HepG2 (cell line): ENCODE results near the gene EFCAB8. TPM values are rescaled to one million over a fixed set of nuclear protein-coding genes. Genes with fewer than 3 reads are reported as not detected.

Source experiments
- CENPT ChIP-seq: sonication (generic); formaldehyde crosslinking; IDR thresholded peaks from 2 replicates; pipeline ENCODE4 v1.8.0; 2022; ENCODE audit warnings: low read depth, mild to moderate bottlenecking, moderate library complexity, missing genetic modification reagents
- CREB1 ChIP-seq, 2 experiments: fragments of 450-650 bp in 1 of 2; IDR thresholded peaks; 2 replicates each; pipeline ENCODE4 v1.6.1; 2016 to 2017; ENCODE audit warnings: control low read depth in 1 of 2, mild to moderate bottlenecking in 1 of 2, missing compliant biosample characterization in 1 of 2, missing genetic modification characterization in 1 of 2
- EP300 ChIP-seq, 3 experiments: sonication (generic) in 1 of 3; formaldehyde crosslinking in 1 of 3; IDR thresholded peaks; 2 replicates each; pipeline versions ENCODE4 v1.5.1 to v1.6.1; 2011 to 2020; ENCODE audit warnings: low read depth in 2 of 3, low read length in 2 of 3, borderline replicate concordance in 1 of 3, improper control_type of control experiment in 1 of 3, mild to moderate bottlenecking in 1 of 3, missing genetic modification reagents in 1 of 3, moderate library complexity in 1 of 3
- HDAC2 ChIP-seq: sonication (generic); formaldehyde crosslinking; IDR thresholded peaks from 2 replicates; pipeline ENCODE4 v1.4.0; 2020; ENCODE audit warnings: missing genetic modification reagents
- NFE2L2 ChIP-seq: fragments of 150-350 bp; IDR thresholded peaks from 2 replicates; pipeline ENCODE4 v1.6.1; 2014; ENCODE audit warnings: low read length
- NFIB ChIP-seq: sonication (generic); formaldehyde crosslinking; IDR thresholded peaks from 2 replicates; pipeline ENCODE4 v1.9.0; 2021; ENCODE audit warnings: missing genetic modification reagents, mild to moderate bottlenecking, borderline replicate concordance
- NFIC ChIP-seq: IDR thresholded peaks from 2 replicates; pipeline ENCODE4 v1.6.1; 2012; ENCODE audit warnings: mild to moderate bottlenecking, low read length, inconsistent platforms
- PHF5A ChIP-seq: IDR thresholded peaks from one replicate; pipeline ENCODE4 v1.6.1; 2018; ENCODE audit warnings: low read depth, missing genetic modification reagents; ENCODE audit not compliant: unreplicated experiment
- RFX5 ChIP-seq: IDR thresholded peaks from 2 replicates; pipeline ENCODE4 v1.6.1; 2011; ENCODE audit warnings: low read depth, low read length, improper control_type of control experiment
- SIX1 ChIP-seq: sonication (generic); formaldehyde crosslinking; IDR thresholded peaks from 2 replicates; pipeline ENCODE4 v1.4.0; 2020; ENCODE audit warnings: missing genetic modification reagents, borderline replicate concordance
- ZFP91 ChIP-seq: sonication (generic); formaldehyde crosslinking; IDR thresholded peaks from 2 replicates; pipeline ENCODE4 v1.9.0; 2022; ENCODE audit warnings: missing genetic modification reagents, mild to moderate bottlenecking, borderline replicate concordance
- ZNF329 ChIP-seq: sonication (generic); formaldehyde crosslinking; IDR thresholded peaks from 2 replicates; pipeline ENCODE4 v1.9.0; 2021; ENCODE audit warnings: low read depth, mild to moderate bottlenecking, missing genetic modification reagents
- ZNF44 ChIP-seq: sonication (generic); formaldehyde crosslinking; IDR thresholded peaks from 2 replicates; pipeline ENCODE4 v1.5.1; 2020; ENCODE audit warnings: mild to moderate bottlenecking, missing genetic modification reagents
- ZNF577 ChIP-seq: sonication (generic); formaldehyde crosslinking; IDR thresholded peaks from 2 replicates; pipeline ENCODE4 v1.4.0; 2020; ENCODE audit warnings: mild to moderate bottlenecking, low read depth, missing genetic modification reagents, borderline replicate concordance
- polyA plus RNA-seq, 8 experiments: library from polyadenylated mRNA; depleted of rRNA in 3 of 8; stranded (reverse) in 7 of 8; unstranded in 1 of 8; fragments of >200 nt; fragmentation: Illumina TruSeq in 4 of 8; extraction: Trizol in 4 of 8; gene quantifications; 2 replicates each; pipeline versions ENCODE4 v1.2.1 to v1.2.3, GENCODE V29; 2011 to 2016; ENCODE audit warnings: low read depth in 4 of 8, missing spikeins in 1 of 8, mixed read lengths in 1 of 8; ENCODE audit not compliant: insufficient read depth in 1 of 8
- total RNA-seq, 5 experiments: library from RNA; depleted of rRNA; stranded (reverse); fragments of >200 nt; fragmentation: Illumina TruSeq; extraction: Trizol; gene quantifications; 2 replicates each; pipeline ENCODE4 v1.2.3, GENCODE V29; 2016; ENCODE audit warnings: low read depth in 1 of 5
- TF ChIP-seq, protein P1 (sequence below): sonication (generic); formaldehyde crosslinking; IDR thresholded peaks from 2 replicates; pipeline ENCODE4 v1.4.0; 2020; ENCODE audit warnings: mild to moderate bottlenecking, missing genetic modification reagents, borderline replicate concordance
- TF ChIP-seq, protein P2 (sequence below): sonication (generic); formaldehyde crosslinking; IDR thresholded peaks from 2 replicates; pipeline ENCODE4 v1.5.0; 2020; ENCODE audit warnings: mild to moderate bottlenecking, missing genetic modification reagents, borderline replicate concordance

Gene EFCAB8
- total and polyA plus RNA-seq, 2 of the 13 experiments (the other 11 are each of a cell fraction or from before 2014, with no cell fraction given): 0.15 to 0.22 TPM

GRCh38 chr20:32972181-32973076, 113.7 kb downstream of the EFCAB8 start (continued):
- TF ChIP-seq EP300 (IDR thresholded peaks at IDR 0.05; ENCODE audit: low read depth in 2 of 2, low read length in 2 of 2) (no peak), EP300 (CRISPR knock-in tag; IDR thresholded peaks at IDR 0.05; ENCODE audit: borderline replicate concordance) (no peak), PHF5A (no peak), NFIC (no peak), NFIB (0 out of 2 replicates have a peak, but pooled peaks have one; percentile 47), ZFP91 (CRISPR knock-in tag) (no peak; the same call in 1 of the 2 replicates), NFE2L2 (no peak), RFX5 (no peak), ZNF44 (no peak), CENPT (CRISPR knock-in tag) (0 out of 2 replicates have a peak, but pooled peaks have one; percentile 55), ZNF329 (no peak), SIX1 (CRISPR knock-in tag) (no peak), ZNF577 (CRISPR knock-in tag) (no peak), CREB1 (IDR thresholded peaks at IDR 0.05) (no peak), CREB1 (CRISPR knock-in tag; IDR thresholded peaks at IDR 0.05) (no peak), HDAC2 (CRISPR knock-in tag) (no peak)
- TF ChIP-seq, protein P1, sequence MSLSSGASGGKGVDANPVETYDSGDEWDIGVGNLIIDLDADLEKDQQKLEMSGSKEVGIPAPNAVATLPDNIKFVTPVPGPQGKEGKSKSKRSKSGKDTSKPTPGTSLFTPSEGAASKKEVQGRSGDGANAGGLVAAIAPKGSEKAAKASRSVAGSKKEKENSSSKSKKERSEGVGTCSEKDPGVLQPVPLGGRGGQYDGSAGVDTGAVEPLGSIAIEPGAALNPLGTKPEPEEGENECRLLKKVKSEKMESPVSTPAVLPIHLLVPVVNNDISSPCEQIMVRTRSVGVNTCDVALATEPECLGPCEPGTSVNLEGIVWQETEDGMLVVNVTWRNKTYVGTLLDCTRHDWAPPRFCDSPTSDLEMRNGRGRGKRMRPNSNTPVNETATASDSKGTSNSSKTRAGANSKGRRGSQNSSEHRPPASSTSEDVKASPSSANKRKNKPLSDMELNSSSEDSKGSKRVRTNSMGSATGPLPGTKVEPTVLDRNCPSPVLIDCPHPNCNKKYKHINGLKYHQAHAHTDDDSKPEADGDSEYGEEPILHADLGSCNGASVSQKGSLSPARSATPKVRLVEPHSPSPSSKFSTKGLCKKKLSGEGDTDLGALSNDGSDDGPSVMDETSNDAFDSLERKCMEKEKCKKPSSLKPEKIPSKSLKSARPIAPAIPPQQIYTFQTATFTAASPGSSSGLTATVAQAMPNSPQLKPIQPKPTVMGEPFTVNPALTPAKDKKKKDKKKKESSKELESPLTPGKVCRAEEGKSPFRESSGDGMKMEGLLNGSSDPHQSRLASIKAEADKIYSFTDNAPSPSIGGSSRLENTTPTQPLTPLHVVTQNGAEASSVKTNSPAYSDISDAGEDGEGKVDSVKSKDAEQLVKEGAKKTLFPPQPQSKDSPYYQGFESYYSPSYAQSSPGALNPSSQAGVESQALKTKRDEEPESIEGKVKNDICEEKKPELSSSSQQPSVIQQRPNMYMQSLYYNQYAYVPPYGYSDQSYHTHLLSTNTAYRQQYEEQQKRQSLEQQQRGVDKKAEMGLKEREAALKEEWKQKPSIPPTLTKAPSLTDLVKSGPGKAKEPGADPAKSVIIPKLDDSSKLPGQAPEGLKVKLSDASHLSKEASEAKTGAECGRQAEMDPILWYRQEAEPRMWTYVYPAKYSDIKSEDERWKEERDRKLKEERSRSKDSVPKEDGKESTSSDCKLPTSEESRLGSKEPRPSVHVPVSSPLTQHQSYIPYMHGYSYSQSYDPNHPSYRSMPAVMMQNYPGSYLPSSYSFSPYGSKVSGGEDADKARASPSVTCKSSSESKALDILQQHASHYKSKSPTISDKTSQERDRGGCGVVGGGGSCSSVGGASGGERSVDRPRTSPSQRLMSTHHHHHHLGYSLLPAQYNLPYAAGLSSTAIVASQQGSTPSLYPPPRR (CRISPR knock-in tag): 0 out of 2 replicates have a peak, but pooled peaks have one; percentile 24
- TF ChIP-seq, protein P2, sequence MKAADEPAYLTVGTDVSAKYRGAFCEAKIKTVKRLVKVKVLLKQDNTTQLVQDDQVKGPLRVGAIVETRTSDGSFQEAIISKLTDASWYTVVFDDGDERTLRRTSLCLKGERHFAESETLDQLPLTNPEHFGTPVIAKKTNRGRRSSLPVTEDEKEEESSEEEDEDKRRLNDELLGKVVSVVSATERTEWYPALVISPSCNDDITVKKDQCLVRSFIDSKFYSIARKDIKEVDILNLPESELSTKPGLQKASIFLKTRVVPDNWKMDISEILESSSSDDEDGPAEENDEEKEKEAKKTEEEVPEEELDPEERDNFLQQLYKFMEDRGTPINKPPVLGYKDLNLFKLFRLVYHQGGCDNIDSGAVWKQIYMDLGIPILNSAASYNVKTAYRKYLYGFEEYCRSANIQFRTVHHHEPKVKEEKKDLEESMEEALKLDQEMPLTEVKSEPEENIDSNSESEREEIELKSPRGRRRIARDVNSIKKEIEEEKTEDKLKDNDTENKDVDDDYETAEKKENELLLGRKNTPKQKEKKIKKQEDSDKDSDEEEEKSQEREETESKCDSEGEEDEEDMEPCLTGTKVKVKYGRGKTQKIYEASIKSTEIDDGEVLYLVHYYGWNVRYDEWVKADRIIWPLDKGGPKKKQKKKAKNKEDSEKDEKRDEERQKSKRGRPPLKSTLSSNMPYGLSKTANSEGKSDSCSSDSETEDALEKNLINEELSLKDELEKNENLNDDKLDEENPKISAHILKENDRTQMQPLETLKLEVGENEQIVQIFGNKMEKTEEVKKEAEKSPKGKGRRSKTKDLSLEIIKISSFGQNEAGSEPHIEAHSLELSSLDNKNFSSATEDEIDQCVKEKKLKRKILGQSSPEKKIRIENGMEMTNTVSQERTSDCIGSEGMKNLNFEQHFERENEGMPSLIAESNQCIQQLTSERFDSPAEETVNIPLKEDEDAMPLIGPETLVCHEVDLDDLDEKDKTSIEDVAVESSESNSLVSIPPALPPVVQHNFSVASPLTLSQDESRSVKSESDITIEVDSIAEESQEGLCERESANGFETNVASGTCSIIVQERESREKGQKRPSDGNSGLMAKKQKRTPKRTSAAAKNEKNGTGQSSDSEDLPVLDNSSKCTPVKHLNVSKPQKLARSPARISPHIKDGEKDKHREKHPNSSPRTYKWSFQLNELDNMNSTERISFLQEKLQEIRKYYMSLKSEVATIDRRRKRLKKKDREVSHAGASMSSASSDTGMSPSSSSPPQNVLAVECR (CRISPR knock-in tag): no peak
